Measurements from ENCODE around the gene GPR21. TPM values are rescaled to one million over a fixed set of nuclear protein-coding genes. Genes with fewer than 3 reads are reported as not detected.

GPR21 gene
- total RNA-seq, 4 donors from 2014 or later: 0.88 to 4.2 (median 2.2) TPM

DNA sequence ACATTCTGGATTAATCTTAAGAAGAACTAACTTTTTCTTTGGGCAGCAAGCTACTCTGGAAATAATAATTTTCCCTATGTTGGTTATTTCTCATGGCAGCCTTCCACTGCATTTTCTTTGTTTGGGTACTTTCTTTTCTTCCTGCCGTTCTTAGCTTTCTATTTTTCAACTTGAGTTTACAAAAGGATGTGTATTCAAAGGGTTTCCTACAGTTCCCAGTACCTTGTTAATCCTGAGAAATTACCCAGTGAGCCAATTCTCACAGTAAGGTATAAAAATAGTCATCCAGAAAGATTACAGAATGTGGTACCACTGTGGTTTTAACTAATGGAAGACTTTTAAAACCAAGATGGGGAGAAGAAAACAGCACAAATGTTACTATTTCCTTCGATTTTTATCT is 20.2 kb downstream of the GPR21 start:
- no peak for TF ChIP-seq CTCF (IDR thresholded peaks at IDR 0.05; ENCODE audit: low read depth)

DNA sequence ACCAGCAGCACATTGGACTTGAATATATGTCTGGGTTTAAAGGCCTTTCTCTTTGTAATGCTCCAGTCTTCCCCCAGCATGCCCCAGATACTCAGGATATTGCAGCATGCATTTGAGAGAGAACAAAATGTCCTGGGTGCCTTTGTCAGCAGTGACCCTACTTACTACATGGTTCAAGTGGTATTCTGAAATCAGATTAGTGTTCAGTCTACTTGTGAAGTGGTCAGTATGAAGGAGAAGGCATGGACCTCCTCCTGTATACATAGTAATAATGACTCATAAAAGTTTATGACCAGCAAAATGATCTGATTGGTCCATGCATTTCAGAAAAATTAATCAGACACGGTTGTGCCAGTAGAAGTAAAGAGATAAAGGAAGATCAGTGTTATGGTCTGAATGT is 25.4 kb downstream of the GPR21 start:
- TF ChIP-seq CTCF (IDR thresholded peaks at IDR 0.05; ENCODE audit: low read depth): no peak

- TF ChIP-seq CTCF (IDR thresholded peaks at IDR 0.05; ENCODE audit: low read depth): no peak
Observed at GRCh38 chr9:123059472-123060220, 26.2 kb downstream of the GPR21 start.

DNA sequence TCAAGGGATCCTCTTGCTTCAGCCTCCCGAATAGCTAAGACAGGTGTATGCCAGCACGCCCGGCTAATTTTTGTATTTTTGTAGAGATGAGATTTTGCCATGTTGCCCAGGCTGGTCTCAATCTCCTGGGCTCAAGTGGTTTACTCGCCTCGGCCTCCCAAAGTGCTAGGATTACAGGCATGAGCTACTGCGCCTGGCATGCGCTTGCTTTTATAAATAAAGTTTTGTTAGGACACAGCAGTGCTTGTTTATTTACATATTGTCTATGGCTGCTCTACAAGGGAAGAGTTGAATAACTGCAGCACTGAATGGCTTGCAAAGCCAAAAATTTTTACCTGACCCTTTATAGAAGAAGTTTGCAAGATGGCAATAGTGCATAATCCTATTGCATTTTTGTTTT is 27.7 kb downstream of the GPR21 start:
- no peak for TF ChIP-seq CTCF (IDR thresholded peaks at IDR 0.05; ENCODE audit: low read depth)

- TF ChIP-seq CTCF (IDR thresholded peaks at IDR 0.05; ENCODE audit: low read depth): no peak
Observed at GRCh38 chr9:123062351-123063176, 29.1 kb downstream of the GPR21 start.

GRCh38 chr9:123063177-123063598 is 29.7 kb downstream of the GPR21 start:
- no peak for TF ChIP-seq CTCF (IDR thresholded peaks at IDR 0.05; ENCODE audit: low read depth)

GRCh38 chr9:123063896-123064295 is 30.4 kb downstream of the GPR21 start:
- TF ChIP-seq CTCF (IDR thresholded peaks at IDR 0.05; ENCODE audit: low read depth): no peak
